Colonic mucosa (tissue), 4 donors: ENCODE results near the gene FMN1. TPM values are rescaled to one million over a fixed set of nuclear protein-coding genes. Genes with fewer than 3 reads are reported as not detected.
A peak's percentile ranks its signal among the peaks of the same experiment; 100 is the strongest.

Experiments
- DNase-seq: peaks from one replicate; pipeline ENCODE4 v3.0.0-alpha.2; 2020
- H3K27ac ChIP-seq: fragments of 200-600 bp; one replicate; pipeline ENCODE4 v1.8.0; 2021
- H3K27me3 ChIP-seq: fragments of 200-600 bp; one replicate; pipeline ENCODE4 v1.8.0; 2021
- H3K36me3 ChIP-seq: fragments of 200-600 bp; one replicate; pipeline ENCODE4 v1.8.0; 2021
- H3K4me1 ChIP-seq: fragments of 200-600 bp; one replicate; pipeline ENCODE4 v1.8.0; 2021; ENCODE audit warnings: mild to moderate bottlenecking
- H3K4me3 ChIP-seq: fragments of 200-600 bp; one replicate; pipeline ENCODE4 v1.8.0; 2021
- H3K9ac ChIP-seq, 2 donors: one replicate each; pipeline ENCODE4 v1.7.0; 2013; ENCODE audit warnings: control low read depth in 2 of 2, low read depth in 2 of 2, low read length in 2 of 2
- H3K9me3 ChIP-seq: fragments of 200-600 bp; one replicate; pipeline ENCODE4 v1.8.0; 2021
- intact Hi-C: fragments of 100-400 bp; cut with DNase I; formaldehyde crosslinking; loops from one replicate; pipeline ENCODE4 v1.14.1; 2022
- total RNA-seq, 2 donors: library from RNA; stranded (reverse); fragmentation: NEBNext Ultra II Directional in 1 of 2; extraction: Animal tissue kit (Norgen Biotek cat#: 25700) in 1 of 2; gene quantifications; one replicate each; pipeline ENCODE4 v1.2.1, GENCODE V29; 2021
- TF ChIP-seq, protein P1 (sequence below): fragments of 200-600 bp; IDR thresholded peaks from one replicate; pipeline ENCODE4 v1.8.0; 2022; ENCODE audit warnings: antibody characterized with exemption, mild to moderate bottlenecking
- donor health status: healthy.
- donor health status: DM: no; HTN: no; CAD: no.
- donor health status: DM: no; HTN: no; CAD: no.

FMN1 gene
- total RNA-seq, 2 donors from 2014 or later: 23.5 to 32.0 TPM

DNA sequence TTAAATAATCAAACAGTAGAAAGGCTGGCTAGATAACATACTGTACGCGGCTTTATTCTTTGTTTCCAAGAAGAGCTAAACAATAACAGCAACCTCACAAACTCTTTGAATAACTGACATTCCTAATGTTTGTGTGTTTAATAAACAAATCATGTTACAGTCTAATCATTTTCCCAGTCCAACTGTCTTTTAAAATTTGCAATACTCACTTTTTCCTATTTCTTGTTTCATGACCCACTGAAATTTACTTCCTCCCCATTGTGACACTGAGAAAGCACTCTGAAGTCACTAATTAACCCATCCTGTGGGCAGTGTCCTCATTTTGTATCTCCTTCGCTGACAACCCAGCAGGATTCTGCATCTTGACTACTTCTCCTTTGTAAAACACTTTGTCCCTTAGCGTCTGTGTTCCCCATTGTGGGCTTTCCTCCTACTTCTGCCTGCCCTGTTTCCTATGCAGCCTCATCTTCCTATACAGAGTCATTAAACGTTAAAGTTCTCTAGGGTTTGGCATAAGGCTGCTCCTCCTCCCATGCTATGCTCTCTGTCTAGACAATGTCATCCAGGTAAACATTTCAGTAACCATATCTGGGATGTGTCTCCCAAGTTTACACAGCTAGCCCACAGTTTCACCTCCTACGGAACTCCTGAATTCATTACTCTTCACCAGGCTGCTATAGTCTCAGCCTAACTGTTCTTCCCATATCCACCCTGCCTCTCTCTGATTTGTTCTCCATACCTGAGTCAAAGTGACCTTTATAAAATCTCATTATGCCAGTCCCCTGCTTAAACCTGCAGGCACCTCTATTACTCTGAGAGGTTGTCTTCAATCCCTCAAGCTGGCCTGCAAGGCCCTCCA, 327.8 kb downstream of the FMN1 start:
- H3K9me3 ChIP-seq: no peaks in the 10 kb centered on the region
- no peaks in the 10 kb centered on the region for H3K27me3 ChIP-seq
- TF ChIP-seq, protein P1, sequence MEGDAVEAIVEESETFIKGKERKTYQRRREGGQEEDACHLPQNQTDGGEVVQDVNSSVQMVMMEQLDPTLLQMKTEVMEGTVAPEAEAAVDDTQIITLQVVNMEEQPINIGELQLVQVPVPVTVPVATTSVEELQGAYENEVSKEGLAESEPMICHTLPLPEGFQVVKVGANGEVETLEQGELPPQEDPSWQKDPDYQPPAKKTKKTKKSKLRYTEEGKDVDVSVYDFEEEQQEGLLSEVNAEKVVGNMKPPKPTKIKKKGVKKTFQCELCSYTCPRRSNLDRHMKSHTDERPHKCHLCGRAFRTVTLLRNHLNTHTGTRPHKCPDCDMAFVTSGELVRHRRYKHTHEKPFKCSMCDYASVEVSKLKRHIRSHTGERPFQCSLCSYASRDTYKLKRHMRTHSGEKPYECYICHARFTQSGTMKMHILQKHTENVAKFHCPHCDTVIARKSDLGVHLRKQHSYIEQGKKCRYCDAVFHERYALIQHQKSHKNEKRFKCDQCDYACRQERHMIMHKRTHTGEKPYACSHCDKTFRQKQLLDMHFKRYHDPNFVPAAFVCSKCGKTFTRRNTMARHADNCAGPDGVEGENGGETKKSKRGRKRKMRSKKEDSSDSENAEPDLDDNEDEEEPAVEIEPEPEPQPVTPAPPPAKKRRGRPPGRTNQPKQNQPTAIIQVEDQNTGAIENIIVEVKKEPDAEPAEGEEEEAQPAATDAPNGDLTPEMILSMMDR: no peak
- H3K9ac ChIP-seq: no peak overlapping the region
- H3K4me3 ChIP-seq: no peak overlapping the region
- H3K4me1 ChIP-seq: no peaks in the 10 kb centered on the region
- no peak for DNase-seq
- H3K36me3 ChIP-seq: no peaks in the 10 kb centered on the region
- intact Hi-C loops: no loop called here
- no peak overlapping the region for H3K27ac ChIP-seq

- Histone ChIP-seq H3K9me3 (no peaks in the 10 kb centered on the region), H3K36me3 (no peaks in the 10 kb centered on the region), H3K4me1 (no peaks in the 10 kb centered on the region), H3K27ac (no peak overlapping the region), H3K27me3 (no peaks in the 10 kb centered on the region), H3K9ac (no peak overlapping the region), H3K4me3 (no peak overlapping the region)
- TF ChIP-seq, protein P1: no peak
- no peak for DNase-seq
- intact Hi-C loops: no loop called here
These were observed 329.7 kb downstream of the FMN1 start for GRCh38 chr15:32864841-32865240.

- H3K9me3 ChIP-seq: no peaks in the 10 kb centered on the region
- intact Hi-C loops: no loop called here
- no peaks in the 10 kb centered on the region for H3K36me3 ChIP-seq
- no peak overlapping the region for H3K9ac ChIP-seq
- H3K4me3 ChIP-seq: no peak overlapping the region
- TF ChIP-seq, protein P1: no peak
- no peak overlapping the region for H3K27ac ChIP-seq
- H3K27me3 ChIP-seq: no peaks in the 10 kb centered on the region
- DNase-seq: no peak
- no peaks in the 10 kb centered on the region for H3K4me1 ChIP-seq
These were observed 330.5 kb downstream of the FMN1 start for GRCh38 chr15:32864051-32864450.

DNA sequence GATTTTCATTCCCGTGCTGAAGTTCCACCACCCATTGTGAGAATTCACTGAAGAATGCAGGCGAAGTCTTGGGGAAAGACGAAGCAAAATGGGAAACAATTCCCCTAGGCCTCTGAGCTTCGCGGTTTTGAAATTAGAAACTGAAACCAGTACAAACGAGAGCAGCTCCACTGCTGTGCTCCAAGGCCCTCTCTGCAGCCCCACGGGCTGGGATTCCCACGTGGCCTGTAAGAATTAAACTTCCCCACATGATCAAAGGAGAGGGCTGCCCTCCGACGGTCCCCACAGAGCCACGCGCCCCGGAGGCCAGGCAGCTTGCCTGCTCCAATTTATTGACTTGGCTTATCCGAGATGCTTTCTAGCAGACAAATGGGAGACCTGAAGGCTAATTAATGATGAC, 332.8 kb downstream of the FMN1 start:
- H3K9me3 ChIP-seq: no peaks in the 10 kb centered on the region
- no peak overlapping the region for H3K27ac ChIP-seq
- no peak overlapping the region for H3K4me3 ChIP-seq

GRCh38 chr15:32861174-32861573, 333.3 kb downstream of the FMN1 start:
- DNase-seq: no peak
- H3K4me3 ChIP-seq: no peak overlapping the region
- H3K27me3 ChIP-seq: no peaks in the 10 kb centered on the region
- no peaks in the 10 kb centered on the region for H3K9me3 ChIP-seq
- H3K36me3 ChIP-seq: no peaks in the 10 kb centered on the region
- no peaks in the 10 kb centered on the region for H3K4me1 ChIP-seq
- no peak overlapping the region for H3K9ac ChIP-seq
- TF ChIP-seq, protein P1: no peak
- H3K27ac ChIP-seq: no peak overlapping the region
- intact Hi-C loops: no loop called here

More for the DNA sequence above, 332.8 kb downstream of the FMN1 start:
- TF ChIP-seq, protein P1: no peak
- intact Hi-C loops: no loop called here
- peak; percentile 37 for DNase-seq
- Histone ChIP-seq H3K27me3 (no peaks in the 10 kb centered on the region), H3K9ac (no peak overlapping the region), H3K4me1 (no peaks in the 10 kb centered on the region), H3K36me3 (no peaks in the 10 kb centered on the region)
